Gastrocnemius medialis (tissue), 4 donors: ENCODE data around the gene MFNG.

ENCODE experiments used
- CTCF ChIP-seq, 5 experiments: fragments of 450-650 bp in 3 of 5; fragments of 200-600 bp in 2 of 5; sonication (generic) in 2 of 5; IDR thresholded peaks in 4 of 5; conservative IDR thresholded peaks in 1 of 5; 1 replicate in 4 of 5; 2 replicates in 1 of 5; pipeline ENCODE4 v1.5.1; 2016 to 2019; ENCODE audit warnings: antibody characterized with exemption in 5 of 5, mild to moderate bottlenecking in 3 of 5, moderate library complexity in 3 of 5
- POLR2A ChIP-seq, 2 donors: fragments of 450-650 bp; IDR thresholded peaks; one replicate each; pipeline ENCODE4 v1.6.1; 2017; ENCODE audit warnings: antibody characterized with exemption in 2 of 2, mild to moderate bottlenecking in 2 of 2, moderate library complexity in 2 of 2

- TF ChIP-seq POLR2A (IDR thresholded peaks at IDR 0.05) = no peak
- no peak for TF ChIP-seq CTCF (IDR thresholded peaks at IDR 0.05 in 4 of 5, conservative IDR thresholded peaks at IDR 0.05 in 1 of 5)
Observed at GRCh38 chr22:37473437-37473946, 12.7 kb downstream of the MFNG start.
